NT2/D1 (cell line): Measurements from ENCODE around the gene USP46.

Experiments
- DNase-seq: peaks from one replicate; pipeline ENCODE4 v3.0.0-alpha.2; 2011; ENCODE audit warnings: low read depth, low spot score
- H3K27me3 ChIP-seq: 2 replicates; pipeline ENCODE4 v1.6.0; 2011; ENCODE audit warnings: mild to moderate bottlenecking; ENCODE audit not compliant: insufficient read length, insufficient read depth
- H3K36me3 ChIP-seq: 2 replicates; pipeline ENCODE4 v1.6.1; 2011; ENCODE audit warnings: mild to moderate bottlenecking, low read length, mixed read lengths; ENCODE audit not compliant: insufficient read depth, insufficient read length
- H3K4me1 ChIP-seq: 2 replicates; pipeline ENCODE4 v1.5.1; 2011; ENCODE audit not compliant: insufficient read depth, insufficient read length
- H3K4me3 ChIP-seq: 2 replicates; pipeline ENCODE4 v1.5.1; 2011; ENCODE audit warnings: low read depth; ENCODE audit not compliant: insufficient read length
- H3K9ac ChIP-seq: 2 replicates; pipeline ENCODE4 v1.6.0; 2011; ENCODE audit warnings: low read depth; ENCODE audit not compliant: insufficient read length
- H3K9me3 ChIP-seq: 2 replicates; pipeline ENCODE4 v1.5.1; 2011; ENCODE audit warnings: mild to moderate bottlenecking, low read length; ENCODE audit not compliant: insufficient read depth
- SUZ12 ChIP-seq: IDR thresholded peaks from 2 replicates; pipeline ENCODE4 v1.6.1; 2011; ENCODE audit not compliant: insufficient read length, insufficient read depth; ENCODE audit errors: extremely low read depth
- YY1 ChIP-seq: IDR thresholded peaks from 2 replicates; pipeline ENCODE4 v1.6.1; 2011; ENCODE audit not compliant: insufficient read length, insufficient read depth
- ZNF274 ChIP-seq: IDR thresholded peaks from 2 replicates; pipeline ENCODE4 v1.6.1; 2011; ENCODE audit warnings: mild to moderate bottlenecking, low read depth, low read length

Gene USP46

DNA sequence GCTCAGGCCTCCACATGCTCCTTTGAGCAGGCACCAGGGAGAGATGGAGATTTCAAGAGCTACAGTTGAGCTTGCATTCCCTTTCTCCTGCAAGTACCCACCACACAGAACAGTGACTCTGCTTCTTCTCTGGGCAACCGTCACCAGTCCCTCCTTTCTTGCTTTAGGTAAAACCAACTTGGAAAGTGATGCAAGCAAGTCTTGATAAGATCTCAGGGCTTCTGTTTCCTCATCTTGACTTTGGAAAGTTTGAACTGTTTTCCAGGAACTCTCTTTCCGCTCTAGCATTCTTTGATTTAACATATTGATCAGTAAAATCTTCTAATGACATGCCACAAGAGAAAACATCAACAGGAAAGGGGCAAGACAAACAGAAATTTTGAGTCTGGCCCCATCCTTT, 73.7 kb downstream of the USP46 start:
- no peaks in the 10 kb centered on the region for H3K9me3 ChIP-seq
- no peaks in the 10 kb centered on the region for H3K27me3 ChIP-seq
- no peak overlapping the region for H3K4me3 ChIP-seq
- H3K9ac ChIP-seq: no peak overlapping the region
- H3K4me1 ChIP-seq: no peaks in the 10 kb centered on the region
- DNase-seq: no peak
- H3K36me3 ChIP-seq: no peaks in the 10 kb centered on the region
- TF ChIP-seq YY1 (no peak), SUZ12 (no peak), ZNF274 (no peak)

DNA sequence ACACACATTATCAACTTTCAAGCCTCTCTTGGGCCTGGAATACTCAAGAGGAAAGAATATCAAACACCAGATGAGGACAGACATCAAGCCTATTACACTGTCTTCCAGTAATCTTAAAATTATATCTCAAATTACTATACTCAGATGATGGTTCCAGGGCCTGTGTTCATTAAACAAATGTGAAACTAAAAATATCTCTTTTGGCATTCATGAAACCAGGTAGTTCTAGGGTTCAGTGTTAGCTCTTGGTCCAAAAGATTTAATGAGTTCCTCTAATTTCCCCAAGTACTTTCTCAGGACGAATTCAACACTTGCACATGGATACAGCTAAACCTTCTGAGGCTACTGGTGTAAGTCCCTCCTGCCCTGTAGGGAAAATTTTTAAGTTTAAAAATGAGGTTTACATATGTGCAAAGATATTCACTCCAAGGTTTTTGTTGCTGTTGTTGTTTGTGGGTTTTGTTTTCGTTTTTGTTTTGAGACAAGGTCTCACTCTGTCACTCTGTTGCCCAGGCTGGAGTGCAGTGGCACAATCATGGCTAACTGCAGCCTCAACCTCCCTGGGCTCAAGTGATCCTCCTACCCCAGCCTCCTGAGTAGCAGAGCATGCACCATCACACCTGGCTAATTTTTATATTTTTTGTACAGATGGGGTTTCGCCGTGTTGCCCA, 79.4 kb downstream of the USP46 start:
- Histone ChIP-seq H3K27me3 (no peaks in the 10 kb centered on the region), H3K4me3 (no peak overlapping the region), H3K36me3 (no peaks in the 10 kb centered on the region), H3K9me3 (no peaks in the 10 kb centered on the region), H3K9ac (no peak overlapping the region), H3K4me1 (no peaks in the 10 kb centered on the region)
- DNase-seq: no peak
- no peak for TF ChIP-seq YY1
- no peak for TF ChIP-seq ZNF274
- no peak for TF ChIP-seq SUZ12

DNA sequence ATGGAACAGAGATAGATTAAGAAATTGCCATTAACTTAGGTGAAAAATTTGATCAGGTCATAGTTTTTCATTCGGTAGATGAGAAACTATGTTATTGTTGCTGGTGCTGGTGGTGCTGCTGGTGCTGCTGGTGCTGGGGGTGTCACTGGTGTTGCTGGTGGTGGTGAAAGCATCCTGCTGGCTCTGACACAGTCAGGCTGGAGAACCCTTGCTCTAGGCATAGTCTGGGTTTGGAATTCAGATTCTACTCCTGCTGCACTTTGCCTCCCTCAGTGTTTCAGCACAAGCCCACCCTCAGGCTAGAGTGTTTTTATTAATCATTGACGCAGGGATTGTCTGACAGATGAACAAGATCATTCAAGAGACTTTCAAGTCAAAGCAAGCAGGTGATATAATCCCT, 80.2 kb downstream of the USP46 start:
- H3K4me1 ChIP-seq: no peaks in the 10 kb centered on the region
- no peak for DNase-seq
- no peak overlapping the region for H3K4me3 ChIP-seq
- no peak overlapping the region for H3K9ac ChIP-seq
- H3K36me3 ChIP-seq: no peaks in the 10 kb centered on the region
- TF ChIP-seq ZNF274: no peak
- TF ChIP-seq YY1: no peak
- TF ChIP-seq SUZ12: no peak
- H3K27me3 ChIP-seq: no peaks in the 10 kb centered on the region
- H3K9me3 ChIP-seq: no peaks in the 10 kb centered on the region

DNA sequence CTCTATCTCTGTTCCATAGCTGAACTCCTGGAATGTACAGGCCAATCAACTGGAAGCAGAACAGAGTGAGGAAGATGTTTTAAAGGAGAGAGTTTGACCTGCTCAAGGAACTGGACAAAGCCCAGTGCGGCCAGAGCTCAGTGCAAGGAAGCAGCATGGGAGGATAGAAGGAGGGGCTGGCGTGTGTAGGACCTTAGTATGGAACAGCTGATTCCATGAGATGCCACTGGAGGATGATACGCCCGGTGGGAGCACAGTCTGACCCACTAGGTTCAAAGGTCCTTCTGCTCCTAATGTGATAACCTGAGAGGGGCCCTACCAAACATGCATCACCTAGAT, 81.5 kb downstream of the USP46 start:
- no peaks in the 10 kb centered on the region for H3K4me1 ChIP-seq
- no peaks in the 10 kb centered on the region for H3K27me3 ChIP-seq
- no peak for DNase-seq
- no peaks in the 10 kb centered on the region for H3K9me3 ChIP-seq
- H3K4me3 ChIP-seq: no peak overlapping the region
- no peaks in the 10 kb centered on the region for H3K36me3 ChIP-seq
- no peak overlapping the region for H3K9ac ChIP-seq
- TF ChIP-seq ZNF274 (no peak), YY1 (no peak), SUZ12 (no peak)

DNA sequence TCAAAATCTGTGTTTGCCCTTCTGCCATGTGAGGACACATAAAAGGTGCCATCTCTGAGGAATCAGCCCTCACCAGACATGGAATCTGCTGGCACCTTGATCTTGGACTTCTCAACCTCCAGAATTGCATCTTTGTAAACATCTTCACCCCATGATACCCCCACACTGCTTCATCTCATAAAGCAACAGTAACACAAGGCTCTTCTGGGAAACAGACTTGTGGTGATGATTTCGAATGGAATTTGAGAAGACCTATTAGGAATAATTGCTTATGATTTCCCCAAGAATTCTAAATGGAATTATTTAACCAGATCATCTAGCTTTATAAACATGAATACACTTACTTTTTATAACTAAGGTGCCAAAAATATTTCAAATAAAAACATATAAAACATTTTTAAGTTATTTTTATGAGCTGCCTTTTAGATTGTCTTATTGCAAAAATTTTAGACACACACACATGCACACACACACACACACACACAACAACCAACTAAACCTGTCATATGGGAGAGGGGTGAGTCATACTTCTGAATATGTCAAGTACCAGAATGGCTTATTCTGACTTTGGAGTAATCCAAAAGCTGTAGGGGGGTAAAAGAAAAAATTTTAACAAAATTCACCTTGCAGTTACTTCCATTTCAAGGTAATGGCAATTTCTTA, 82.0 kb downstream of the USP46 start:
- H3K9me3 ChIP-seq: no peaks in the 10 kb centered on the region
- TF ChIP-seq ZNF274: no peak
- TF ChIP-seq SUZ12: no peak
- TF ChIP-seq YY1: no peak
- H3K4me3 ChIP-seq: no peak overlapping the region
- H3K27me3 ChIP-seq: no peaks in the 10 kb centered on the region
- no peak overlapping the region for H3K9ac ChIP-seq
- no peaks in the 10 kb centered on the region for H3K4me1 ChIP-seq
- no peak for DNase-seq
- no peaks in the 10 kb centered on the region for H3K36me3 ChIP-seq

DNA sequence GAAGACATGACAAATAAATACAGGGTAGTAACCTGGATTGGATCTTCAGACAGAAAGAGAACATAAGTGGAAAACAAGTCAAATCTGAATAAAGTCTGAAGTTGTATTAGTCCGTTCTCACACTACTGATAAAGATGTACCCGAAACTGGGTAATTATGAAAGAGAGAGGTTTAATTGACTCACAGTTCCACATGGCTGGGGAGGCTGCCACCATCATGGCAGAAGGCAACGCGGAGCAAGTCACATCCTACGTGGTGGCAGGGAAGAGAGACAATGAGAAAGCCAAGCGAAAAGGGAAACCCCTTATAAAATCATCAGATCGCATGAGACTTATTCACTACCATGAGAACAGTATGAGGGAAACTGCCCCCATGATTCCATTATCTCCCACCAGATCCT, 82.8 kb downstream of the USP46 start:
- Histone ChIP-seq H3K4me1 (no peaks in the 10 kb centered on the region), H3K4me3 (no peak overlapping the region), H3K9ac (no peak overlapping the region), H3K27me3 (no peaks in the 10 kb centered on the region), H3K9me3 (no peaks in the 10 kb centered on the region), H3K36me3 (no peaks in the 10 kb centered on the region)
- no peak for DNase-seq
- TF ChIP-seq SUZ12 (no peak), YY1 (no peak), ZNF274 (no peak)

DNA sequence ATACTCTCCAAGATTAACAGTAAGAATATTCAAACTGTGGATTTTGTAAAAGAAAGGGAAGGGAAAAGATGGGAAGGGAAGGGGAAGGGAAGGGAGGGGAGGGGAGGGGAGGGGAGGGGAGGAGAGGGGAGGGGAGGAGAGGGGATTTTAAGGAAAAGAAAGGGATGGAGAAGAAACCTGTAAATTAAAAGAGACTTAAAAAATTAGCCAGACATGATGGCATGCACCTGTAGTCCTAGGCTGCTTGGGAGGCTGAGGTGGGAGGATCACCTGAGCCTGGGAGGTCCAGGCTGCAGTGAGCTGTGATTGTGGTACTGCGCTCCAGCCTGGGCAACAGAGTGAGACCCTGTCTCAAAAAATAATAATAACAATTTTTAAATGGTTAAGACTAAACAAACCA, 83.7 kb downstream of the USP46 start:
- Histone ChIP-seq H3K9me3 (no peaks in the 10 kb centered on the region), H3K9ac (no peak overlapping the region), H3K36me3 (no peaks in the 10 kb centered on the region), H3K4me3 (no peak overlapping the region), H3K27me3 (no peaks in the 10 kb centered on the region), H3K4me1 (no peaks in the 10 kb centered on the region)
- DNase-seq: no peak
- TF ChIP-seq SUZ12 (no peak), YY1 (no peak), ZNF274 (no peak)
